Smooth muscle cell (in vitro differentiated cells): Measurements from ENCODE around the gene LYRM2. TPM values are rescaled to one million over a fixed set of nuclear protein-coding genes. Genes with fewer than 3 reads are reported as not detected.
"Not testable (repeated sequence)": the region's sequence is repeated elsewhere in the genome, so short reads cannot be mapped to it uniquely, and the experiment has no call there.

Experiments used
- DNase-seq: peaks from one replicate; lab custom pipeline; 2025; ENCODE audit not compliant: unreplicated experiment; lab: John Stamatoyannopoulos, UW
- H2AFZ ChIP-seq: fragments of 200-600 bp; sonication (generic); 2 replicates; pipeline ENCODE4 v1.6.0; 2016; ENCODE audit warnings: antibody characterized with exemption, low read depth, mild to moderate bottlenecking
- H3F3A ChIP-seq: fragments of 200-600 bp; sonication (generic); 2 replicates; pipeline ENCODE4 v1.6.0; 2017; ENCODE audit warnings: antibody characterized with exemption, low read depth
- H3K27ac ChIP-seq: fragments of 200-600 bp; sonication (generic); 2 replicates; pipeline ENCODE4 v1.5.1; 2016; ENCODE audit warnings: low read depth, mild to moderate bottlenecking
- H3K27me3 ChIP-seq: fragments of 200-600 bp; sonication (generic); 2 replicates; pipeline ENCODE4 v1.6.1; 2016; ENCODE audit warnings: low read depth, mild to moderate bottlenecking
- H3K36me3 ChIP-seq: fragments of 200-600 bp; sonication (generic); 2 replicates; pipeline ENCODE4 v1.5.1; 2016; ENCODE audit warnings: low read depth
- H3K4me1 ChIP-seq: fragments of 200-600 bp; sonication (generic); 2 replicates; pipeline ENCODE4 v1.5.1; 2016; ENCODE audit warnings: low read depth
- H3K4me2 ChIP-seq: fragments of 200-600 bp; sonication (generic); 2 replicates; pipeline ENCODE4 v1.6.0; 2016; ENCODE audit warnings: mild to moderate bottlenecking
- H3K4me3 ChIP-seq: fragments of 200-600 bp; sonication (generic); 2 replicates; pipeline ENCODE4 v1.5.1; 2016; ENCODE audit warnings: mild to moderate bottlenecking
- H3K79me2 ChIP-seq: fragments of 200-600 bp; sonication (generic); 2 replicates; pipeline ENCODE4 v1.6.0; 2016; ENCODE audit warnings: low read depth, mild to moderate bottlenecking
- H3K9ac ChIP-seq: fragments of 200-600 bp; sonication (generic); 2 replicates; pipeline ENCODE4 v1.6.0; 2016; ENCODE audit warnings: low read depth
- H3K9me3 ChIP-seq: fragments of 200-600 bp; sonication (generic); replicated peaks from 2 replicates; pipeline ENCODE4 v1.5.1; 2016; ENCODE audit warnings: low read depth
- H4K20me1 ChIP-seq: fragments of 200-600 bp; sonication (generic); 2 replicates; pipeline ENCODE4 v1.6.0; 2016; ENCODE audit warnings: low read depth
- CTCF ChIP-seq: fragments of 200-600 bp; sonication (generic); IDR thresholded peaks from 2 replicates; pipeline ENCODE4 v1.5.1; 2017; ENCODE audit warnings: borderline replicate concordance, mild to moderate bottlenecking, antibody characterized with exemption; ENCODE audit not compliant: insufficient read depth, poor library complexity, severe bottlenecking
- WGBS: methylation state at CpG from one replicate; pipeline ENCODE4 v1.1.7; 2016; ENCODE audit warnings: low lambda C conversion rate; 5-methylcytosine and 5-hydroxymethylcytosine counted together
- polyA plus RNA-seq: library from polyadenylated mRNA; unstranded; fragments of >200 nt; fragmentation: Nextera tagmentation; extraction: Ambion mirVana; gene quantifications from 2 replicates; pipeline ENCODE4 v1.2.1, GENCODE V29; 2016
- total RNA-seq: library from RNA; depleted of rRNA; stranded (reverse); fragments of >200 nt; gene quantifications from 2 replicates; pipeline ENCODE4 v1.2.3, GENCODE V29; 2014

Gene LYRM2
- total and polyA plus RNA-seq, 2 experiments from 2014 or later = 17.9 to 35.5 TPM

DNA sequence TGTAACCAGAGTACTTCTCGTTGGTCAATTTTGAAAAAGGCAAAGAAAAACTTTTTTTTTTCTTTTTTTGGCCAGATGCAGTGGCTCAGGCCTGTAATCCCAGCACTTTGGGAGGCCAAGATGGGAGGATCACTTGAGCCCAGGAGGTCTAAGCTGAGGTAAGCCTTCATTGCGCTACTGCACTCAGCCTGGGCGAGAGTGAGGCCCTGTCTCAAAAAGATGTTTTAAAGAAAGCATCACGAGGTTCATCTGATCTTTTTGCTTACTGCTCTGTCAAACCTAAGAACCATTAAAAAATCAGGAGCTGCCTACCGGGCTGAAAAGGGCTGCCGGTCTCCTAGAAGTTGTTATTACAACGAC lies 607 bp downstream of the LYRM2 start:
- Histone ChIP-seq H3K4me1 (peaks cover 15% of the 10 kb centered on the region), H3K9me3 (no peaks in the 10 kb centered on the region), H3K4me3 (peak overlapping the region; percentile 74), H3K4me2 (peak overlapping the region; percentile 92), H3K27ac (peak overlapping the region; percentile 93), H3K27me3 (no peaks in the 10 kb centered on the region), H4K20me1 (no peaks in the 10 kb centered on the region), H3K9ac (peak overlapping the region; percentile 88), H2AFZ (peak overlapping the region; percentile 82), H3K79me2 (peaks cover 7% of the 10 kb centered on the region), H3F3A (no peaks in the 10 kb centered on the region), H3K36me3 (peaks cover 9% of the 10 kb centered on the region)
- DNase-seq = no peak
- WGBS = 22% methylated on average over 7 of the region's 7 CpGs
- no peak for TF ChIP-seq CTCF

- H3K36me3 ChIP-seq, H3K27me3 ChIP-seq, H2AFZ ChIP-seq, DNase-seq, H3K9ac ChIP-seq, H3K4me3 ChIP-seq, H3K4me2 ChIP-seq, H4K20me1 ChIP-seq, H3K27ac ChIP-seq, H3F3A ChIP-seq, H3K9me3 ChIP-seq, H3K79me2 ChIP-seq: not testable (repeated sequence)
- WGBS = 100% methylated on average over 3 of the region's 3 CpGs
- peaks cover 15% of the 10 kb centered on the region for H3K4me1 ChIP-seq
These were observed 2.1 kb downstream of the LYRM2 start for GRCh38 chr6:89636412-89636811.

GRCh38 chr6:89630488-89630887 lies 8.1 kb downstream of the LYRM2 start:
- no peaks in the 10 kb centered on the region for H3F3A ChIP-seq
- no peaks in the 10 kb centered on the region for H3K27me3 ChIP-seq
- 91% methylated on average over 9 of the region's 9 CpGs for WGBS
- no peak for TF ChIP-seq CTCF
- no peak overlapping the region for H3K27ac ChIP-seq
- H3K79me2 ChIP-seq = no peaks in the 10 kb centered on the region
- no peak overlapping the region for H2AFZ ChIP-seq
- no peak overlapping the region for H3K4me3 ChIP-seq
- no peaks in the 10 kb centered on the region for H3K4me1 ChIP-seq
- no peaks in the 10 kb centered on the region for H3K9me3 ChIP-seq
- no peak for DNase-seq
- no peaks in the 10 kb centered on the region for H4K20me1 ChIP-seq
- no peak overlapping the region for H3K4me2 ChIP-seq
- H3K9ac ChIP-seq = no peak overlapping the region
- H3K36me3 ChIP-seq = no peaks in the 10 kb centered on the region

GRCh38 chr6:89623749-89624148 lies 14.8 kb downstream of the LYRM2 start:
- no peaks in the 10 kb centered on the region for H3F3A ChIP-seq
- no peaks in the 10 kb centered on the region for H3K79me2 ChIP-seq
- H2AFZ ChIP-seq = no peak overlapping the region
- no peaks in the 10 kb centered on the region for H3K36me3 ChIP-seq
- no peaks in the 10 kb centered on the region for H3K9me3 ChIP-seq
- no peaks in the 10 kb centered on the region for H4K20me1 ChIP-seq
- H3K4me1 ChIP-seq = no peaks in the 10 kb centered on the region
- no peak overlapping the region for H3K27ac ChIP-seq
- H3K9ac ChIP-seq = no peak overlapping the region
- no peak overlapping the region for H3K4me3 ChIP-seq
- TF ChIP-seq CTCF = no peak
- no peak overlapping the region for H3K4me2 ChIP-seq
- no peak for DNase-seq
- H3K27me3 ChIP-seq = no peaks in the 10 kb centered on the region
- WGBS = 96% methylated on average over 8 of the region's 8 CpGs
